Measurements from ENCODE around the gene INTS7.
"Not testable (repeated sequence)": the region's sequence is repeated elsewhere in the genome, so short reads cannot be mapped to it uniquely, and the experiment has no call there.

The INTS7 gene

GRCh38 chr1:211986628-211987254 is 48.6 kb downstream of the INTS7 start:
- H3K4me3 ChIP-seq (ENCODE audit: low read depth, low read length) = no peak overlapping the region

- no peak overlapping the region for H3K4me3 ChIP-seq (ENCODE audit: low read depth, low read length)
Measured at GRCh38 chr1:211985556-211986264, 49.6 kb downstream of the INTS7 start.

GRCh38 chr1:211978596-211978995 is 56.8 kb downstream of the INTS7 start:
- no peak overlapping the region for H3K4me3 ChIP-seq (ENCODE audit: low read depth, low read length)

GRCh38 chr1:211975152-211975941 is 60.0 kb downstream of the INTS7 start:
- no peak overlapping the region for H3K4me3 ChIP-seq (ENCODE audit: low read depth, low read length)

- H3K4me3 ChIP-seq (ENCODE audit: low read depth, low read length) = no peak overlapping the region
Measured at GRCh38 chr1:211973541-211973940, 61.8 kb downstream of the INTS7 start.

- no peak overlapping the region for H3K4me3 ChIP-seq (ENCODE audit: low read depth, low read length)
Measured at GRCh38 chr1:211968200-211968834, 67.0 kb downstream of the INTS7 start.

- no peak overlapping the region for H3K4me3 ChIP-seq (ENCODE audit: low read depth, low read length)
Measured at GRCh38 chr1:211967704-211968103, 67.7 kb downstream of the INTS7 start.

- H3K4me3 ChIP-seq (ENCODE audit: low read depth, low read length) = no peak overlapping the region
Measured at GRCh38 chr1:211965108-211965805, 70.1 kb downstream of the INTS7 start.

- H3K4me3 ChIP-seq (ENCODE audit: low read depth, low read length) = no peak overlapping the region
Measured at GRCh38 chr1:211959680-211960079, 75.7 kb downstream of the INTS7 start.

GRCh38 chr1:211959221-211959620 is 76.1 kb downstream of the INTS7 start:
- no peak overlapping the region for H3K4me3 ChIP-seq (ENCODE audit: low read depth, low read length)

- H3K4me3 ChIP-seq (ENCODE audit: low read depth, low read length) = not testable (repeated sequence)
Measured at GRCh38 chr1:211954028-211954427, 81.3 kb downstream of the INTS7 start.

- H3K4me3 ChIP-seq (ENCODE audit: low read depth, low read length) = not testable (repeated sequence)
Measured at GRCh38 chr1:211953543-211953942, 81.8 kb downstream of the INTS7 start.

- H3K4me3 ChIP-seq (ENCODE audit: low read depth, low read length) = no peak overlapping the region
Measured at GRCh38 chr1:211952299-211952698, 83.1 kb downstream of the INTS7 start.

- no peak overlapping the region for H3K4me3 ChIP-seq (ENCODE audit: low read depth, low read length)
Measured at GRCh38 chr1:211951856-211952255, 83.5 kb downstream of the INTS7 start.

- no peak overlapping the region for H3K4me3 ChIP-seq (ENCODE audit: low read depth, low read length)
Measured at GRCh38 chr1:211948377-211948776, 87.0 kb downstream of the INTS7 start.

- H3K4me3 ChIP-seq (ENCODE audit: low read depth, low read length) = no peak overlapping the region
Measured at GRCh38 chr1:211947396-211948295, 87.7 kb downstream of the INTS7 start.

GRCh38 chr1:211944733-211945500 is 90.4 kb downstream of the INTS7 start:
- no peak overlapping the region for H3K4me3 ChIP-seq (ENCODE audit: low read depth, low read length)

- no peak overlapping the region for H3K4me3 ChIP-seq (ENCODE audit: low read depth, low read length)
Measured at GRCh38 chr1:211942583-211942982, 92.8 kb downstream of the INTS7 start.

GRCh38 chr1:211939876-211940468 is 95.4 kb downstream of the INTS7 start:
- no peak overlapping the region for H3K4me3 ChIP-seq (ENCODE audit: low read depth, low read length)

Measured in iPS-11a (cell line).